Neural progenitor cell (in vitro differentiated cells): ENCODE measurements around the gene NSMCE1.

Source experiments
- EZH2 ChIP-seq: fragments of 200-600 bp; sonication (generic); IDR thresholded peaks from 2 replicates; pipeline ENCODE4 v1.6.1; 2017; ENCODE audit warnings: antibody characterized with exemption, mild to moderate bottlenecking, moderate library complexity
- TF ChIP-seq, protein P1 (sequence below): fragments of 200-600 bp; sonication (generic); IDR thresholded peaks from 2 replicates; pipeline ENCODE4 v1.5.1; 2017; ENCODE audit warnings: antibody characterized with exemption, mild to moderate bottlenecking

DNA sequence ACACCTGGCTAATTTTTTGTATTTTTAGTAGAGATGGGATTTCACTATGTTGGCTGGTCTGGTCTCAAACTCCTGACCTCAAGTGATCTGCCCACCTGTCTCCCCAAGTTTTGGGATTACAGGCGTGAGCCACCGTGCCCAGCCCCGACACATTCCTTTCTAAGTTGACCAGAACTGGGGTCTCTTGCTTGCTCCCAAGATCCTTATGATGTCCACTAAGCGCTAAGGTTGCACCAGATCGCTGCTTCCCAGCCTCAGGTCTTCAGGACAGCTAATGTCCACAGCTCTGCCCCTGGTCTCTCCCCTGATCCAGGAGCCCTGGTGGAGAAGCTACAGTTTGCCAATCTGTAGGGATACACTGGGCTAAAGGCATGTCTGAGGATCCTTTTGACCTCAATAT, 29.5 kb downstream of the NSMCE1 start:
- TF ChIP-seq, protein P1, sequence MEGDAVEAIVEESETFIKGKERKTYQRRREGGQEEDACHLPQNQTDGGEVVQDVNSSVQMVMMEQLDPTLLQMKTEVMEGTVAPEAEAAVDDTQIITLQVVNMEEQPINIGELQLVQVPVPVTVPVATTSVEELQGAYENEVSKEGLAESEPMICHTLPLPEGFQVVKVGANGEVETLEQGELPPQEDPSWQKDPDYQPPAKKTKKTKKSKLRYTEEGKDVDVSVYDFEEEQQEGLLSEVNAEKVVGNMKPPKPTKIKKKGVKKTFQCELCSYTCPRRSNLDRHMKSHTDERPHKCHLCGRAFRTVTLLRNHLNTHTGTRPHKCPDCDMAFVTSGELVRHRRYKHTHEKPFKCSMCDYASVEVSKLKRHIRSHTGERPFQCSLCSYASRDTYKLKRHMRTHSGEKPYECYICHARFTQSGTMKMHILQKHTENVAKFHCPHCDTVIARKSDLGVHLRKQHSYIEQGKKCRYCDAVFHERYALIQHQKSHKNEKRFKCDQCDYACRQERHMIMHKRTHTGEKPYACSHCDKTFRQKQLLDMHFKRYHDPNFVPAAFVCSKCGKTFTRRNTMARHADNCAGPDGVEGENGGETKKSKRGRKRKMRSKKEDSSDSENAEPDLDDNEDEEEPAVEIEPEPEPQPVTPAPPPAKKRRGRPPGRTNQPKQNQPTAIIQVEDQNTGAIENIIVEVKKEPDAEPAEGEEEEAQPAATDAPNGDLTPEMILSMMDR, result no peak
- TF ChIP-seq EZH2, result no peak
